Measurements from ENCODE around the gene ADGRG2. TPM values are rescaled to one million over a fixed set of nuclear protein-coding genes. Genes with fewer than 3 reads are reported as not detected.

ADGRG2 gene
- total RNA-seq, 1 experiment from 2014 or later: 0.09 TPM

GRCh38 chrX:19063030-19063429 lies 59.2 kb downstream of the ADGRG2 start:
- Mint-ChIP-seq H3K4me3 (ENCODE audit: low read depth, unreplicated experiment) (no peak overlapping the region), H3K27me3 (ENCODE audit: unreplicated experiment) (no peaks in the 10 kb centered on the region), H3K36me3 (ENCODE audit: insufficient read depth, unreplicated experiment) (no peaks in the 10 kb centered on the region), H3K27ac (ENCODE audit: unreplicated experiment) (no peak overlapping the region), H3K4me1 (ENCODE audit: low read depth, unreplicated experiment) (no peaks in the 10 kb centered on the region), H3K9me3 (ENCODE audit: low read depth, unreplicated experiment) (no peaks in the 10 kb centered on the region)
- intact Hi-C loops (cut with micrococcal nuclease; ENCODE audit: unreplicated experiment): no loop called here
- BruUV-seq (replicated peaks): no TSS peak
- no peak for TF ChIP-seq CTCF (IDR thresholded peaks at IDR 0.05; ENCODE audit: unreplicated experiment)
- no peak for DNase-seq
- CTCF ChIA-PET: no interaction called here

- Mint-ChIP-seq H3K4me3 (ENCODE audit: low read depth, unreplicated experiment) (no peak overlapping the region), H3K9me3 (ENCODE audit: low read depth, unreplicated experiment) (no peaks in the 10 kb centered on the region), H3K27ac (ENCODE audit: unreplicated experiment) (no peak overlapping the region), H3K4me1 (ENCODE audit: low read depth, unreplicated experiment) (no peaks in the 10 kb centered on the region), H3K36me3 (ENCODE audit: insufficient read depth, unreplicated experiment) (no peaks in the 10 kb centered on the region), H3K27me3 (ENCODE audit: unreplicated experiment) (no peaks in the 10 kb centered on the region)
- CTCF ChIA-PET: no interaction called here
- DNase-seq: no peak
- no peak for TF ChIP-seq CTCF (IDR thresholded peaks at IDR 0.05; ENCODE audit: unreplicated experiment)
- intact Hi-C loops (cut with micrococcal nuclease; ENCODE audit: unreplicated experiment): no loop called here
- no TSS peak for BruUV-seq (replicated peaks)
These were observed 63.2 kb downstream of the ADGRG2 start for GRCh38 chrX:19059067-19059466.

GRCh38 chrX:19057856-19058255 lies 64.4 kb downstream of the ADGRG2 start:
- intact Hi-C loops (cut with micrococcal nuclease; ENCODE audit: unreplicated experiment): no loop called here
- CTCF ChIA-PET: no interaction called here
- no peak for TF ChIP-seq CTCF (IDR thresholded peaks at IDR 0.05; ENCODE audit: unreplicated experiment)
- no peak for DNase-seq
- no peaks in the 10 kb centered on the region for H3K36me3 Mint-ChIP-seq (ENCODE audit: insufficient read depth, unreplicated experiment)
- no TSS peak for BruUV-seq (replicated peaks)
- no peak overlapping the region for H3K27ac Mint-ChIP-seq (ENCODE audit: unreplicated experiment)
- no peaks in the 10 kb centered on the region for H3K9me3 Mint-ChIP-seq (ENCODE audit: low read depth, unreplicated experiment)
- no peaks in the 10 kb centered on the region for H3K27me3 Mint-ChIP-seq (ENCODE audit: unreplicated experiment)
- no peaks in the 10 kb centered on the region for H3K4me1 Mint-ChIP-seq (ENCODE audit: low read depth, unreplicated experiment)
- no peak overlapping the region for H3K4me3 Mint-ChIP-seq (ENCODE audit: low read depth, unreplicated experiment)

GRCh38 chrX:19049110-19049509 lies 73.2 kb downstream of the ADGRG2 start:
- Mint-ChIP-seq H3K27me3 (ENCODE audit: unreplicated experiment) (no peaks in the 10 kb centered on the region), H3K36me3 (ENCODE audit: insufficient read depth, unreplicated experiment) (no peaks in the 10 kb centered on the region), H3K4me3 (ENCODE audit: low read depth, unreplicated experiment) (no peak overlapping the region), H3K27ac (ENCODE audit: unreplicated experiment) (no peak overlapping the region), H3K9me3 (ENCODE audit: low read depth, unreplicated experiment) (no peaks in the 10 kb centered on the region), H3K4me1 (ENCODE audit: low read depth, unreplicated experiment) (peaks cover 16% of the 10 kb centered on the region)
- no TSS peak for BruUV-seq (replicated peaks)
- no peak for DNase-seq
- no peak for TF ChIP-seq CTCF (IDR thresholded peaks at IDR 0.05; ENCODE audit: unreplicated experiment)
- intact Hi-C loops (cut with micrococcal nuclease; ENCODE audit: unreplicated experiment): loop anchor here (10.0 kb wide), 1 partner anchor 176 kb away; no protein-coding TSS in a partner anchor
- CTCF ChIA-PET: no interaction called here

Data from Calu3 (cell line).